AG09309 (cell line): Measurements from ENCODE around the gene PRR3.

ENCODE experiments used
- DNase-seq: peaks from one replicate; pipeline ENCODE4 v3.0.0-alpha.2; 2010; ENCODE audit warnings: low read depth
- H3K4me3 ChIP-seq: 2 replicates; pipeline ENCODE4 v1.5.1; 2011; ENCODE audit warnings: mild to moderate bottlenecking, low read depth, low read length, moderate library complexity; ENCODE audit not compliant: control insufficient read depth
- CTCF ChIP-seq: IDR thresholded peaks from 2 replicates; pipeline ENCODE4 v1.5.1; 2011; ENCODE audit warnings: mild to moderate bottlenecking, low read depth, low read length, inconsistent platforms; ENCODE audit not compliant: insufficient read depth, control insufficient read depth; ENCODE audit errors: missing control alignments

PRR3 gene

GRCh38 chr6:30598912-30599624 lies 42.0 kb downstream of the PRR3 start:
- TF ChIP-seq CTCF = no peak
- DNase-seq = no peak
- H3K4me3 ChIP-seq = no peak overlapping the region

- no peak for TF ChIP-seq CTCF
- DNase-seq = no peak
- no peak overlapping the region for H3K4me3 ChIP-seq
These were observed 42.7 kb downstream of the PRR3 start for GRCh38 chr6:30599625-30600324.

- no peak overlapping the region for H3K4me3 ChIP-seq
- no peak for DNase-seq
- TF ChIP-seq CTCF = no peak
These were observed 43.4 kb downstream of the PRR3 start for GRCh38 chr6:30600451-30600961.

- DNase-seq = no peak
- H3K4me3 ChIP-seq = no peak overlapping the region
- TF ChIP-seq CTCF = no peak
These were observed 44.3 kb downstream of the PRR3 start for GRCh38 chr6:30601436-30601814.

- DNase-seq = no peak
- H3K4me3 ChIP-seq = no peak overlapping the region
- no peak for TF ChIP-seq CTCF
These were observed 44.9 kb downstream of the PRR3 start for GRCh38 chr6:30601815-30602641.

- TF ChIP-seq CTCF = no peak
- no peak overlapping the region for H3K4me3 ChIP-seq
- no peak for DNase-seq
These were observed 46.9 kb downstream of the PRR3 start for GRCh38 chr6:30603961-30604360.
